HS-5 (cell line): ENCODE data around the gene LRRC56.
A peak's percentile ranks its signal among the peaks of the same experiment; 100 is the strongest.

Experiments used
- DNase-seq: peaks from one replicate; pipeline ENCODE4 v3.0.0-alpha.2; 2012; ENCODE audit warnings: low read depth

Gene LRRC56

GRCh38 chr11:520428-521176 is 16.7 kb upstream of the LRRC56 start:
- no peak for DNase-seq

- no peak for DNase-seq
Measured at GRCh38 chr11:521177-521688, 16.1 kb upstream of the LRRC56 start.

- DNase-seq: no peak
Measured at GRCh38 chr11:526192-526591, 11.1 kb upstream of the LRRC56 start.

GRCh38 chr11:528166-528814 is 9.0 kb upstream of the LRRC56 start:
- no peak for DNase-seq

GRCh38 chr11:528815-529727 is 8.3 kb upstream of the LRRC56 start:
- no peak for DNase-seq

- DNase-seq: no peak
Measured at GRCh38 chr11:529728-530411, 7.5 kb upstream of the LRRC56 start.

GRCh38 chr11:530960-531831 is 6.1 kb upstream of the LRRC56 start:
- DNase-seq: no peak

- no peak for DNase-seq
Measured at GRCh38 chr11:531919-532526, 5.3 kb upstream of the LRRC56 start.

GRCh38 chr11:532527-532985 is 4.8 kb upstream of the LRRC56 start:
- no peak for DNase-seq

- DNase-seq: no peak
Measured at GRCh38 chr11:532986-533585, 4.2 kb upstream of the LRRC56 start.

- no peak for DNase-seq
Measured at GRCh38 chr11:533586-534395, 3.5 kb upstream of the LRRC56 start.

GRCh38 chr11:534396-535209 is 2.7 kb upstream of the LRRC56 start:
- DNase-seq: no peak

GRCh38 chr11:535210-535518 is 2.2 kb upstream of the LRRC56 start:
- DNase-seq: no peak

GRCh38 chr11:535519-536454 is 1.5 kb upstream of the LRRC56 start, which contains the start of gene HRAS:
TSS of gene HRAS (minus strand) at chr11:535576.
- peak; percentile 51 for DNase-seq

- no peak for DNase-seq
Measured at GRCh38 chr11:537622-538430, 499 bp downstream of the LRRC56 start.

GRCh38 chr11:538431-539051 is 1.2 kb downstream of the LRRC56 start:
- DNase-seq: no peak
